ENCODE measurements around the gene PACRG. TPM values are rescaled to one million over a fixed set of nuclear protein-coding genes. Genes with fewer than 3 reads are reported as not detected.

The PACRG gene
- total RNA-seq, 1 donor from 2014 or later, result 1.2 TPM

GRCh38 chr6:162866656-162867055 is 138.9 kb downstream of the PACRG start:
- no peak overlapping the region for H3K4me3 Mint-ChIP-seq (ENCODE audit: unreplicated experiment)
- DNase-seq (ENCODE audit: extremely low spot score, unreplicated experiment), result no peak
- TF ChIP-seq CTCF (IDR thresholded peaks at IDR 0.05), result no peak
- peaks cover 2% of the 10 kb centered on the region for H3K36me3 Mint-ChIP-seq (ENCODE audit: unreplicated experiment)
- no peaks in the 10 kb centered on the region for H3K9me3 Mint-ChIP-seq (ENCODE audit: unreplicated experiment)
- H3K4me1 Mint-ChIP-seq (ENCODE audit: unreplicated experiment), result peaks cover 5% of the 10 kb centered on the region
- H3K27ac Mint-ChIP-seq (ENCODE audit: unreplicated experiment), result no peak overlapping the region
- H3K27me3 Mint-ChIP-seq (ENCODE audit: unreplicated experiment), result peaks cover 3% of the 10 kb centered on the region

- no peaks in the 10 kb centered on the region for H3K9me3 Mint-ChIP-seq (ENCODE audit: unreplicated experiment)
- H3K36me3 Mint-ChIP-seq (ENCODE audit: unreplicated experiment), result peaks cover 2% of the 10 kb centered on the region
- peaks cover 7% of the 10 kb centered on the region for H3K4me1 Mint-ChIP-seq (ENCODE audit: unreplicated experiment)
- no peak overlapping the region for H3K4me3 Mint-ChIP-seq (ENCODE audit: unreplicated experiment)
- TF ChIP-seq CTCF (IDR thresholded peaks at IDR 0.05), result no peak
- DNase-seq (ENCODE audit: extremely low spot score, unreplicated experiment), result no peak
- peaks cover 3% of the 10 kb centered on the region for H3K27me3 Mint-ChIP-seq (ENCODE audit: unreplicated experiment)
- no peak overlapping the region for H3K27ac Mint-ChIP-seq (ENCODE audit: unreplicated experiment)
Observed at GRCh38 chr6:162868397-162868796, 140.6 kb downstream of the PACRG start.

GRCh38 chr6:162871966-162872365 is 144.2 kb downstream of the PACRG start:
- no peak for TF ChIP-seq CTCF (IDR thresholded peaks at IDR 0.05)
- Mint-ChIP-seq H3K4me1 (ENCODE audit: unreplicated experiment) (peaks cover 3% of the 10 kb centered on the region), H3K4me3 (ENCODE audit: unreplicated experiment) (no peak overlapping the region), H3K36me3 (ENCODE audit: unreplicated experiment) (peaks cover 2% of the 10 kb centered on the region), H3K27ac (ENCODE audit: unreplicated experiment) (no peak overlapping the region), H3K27me3 (ENCODE audit: unreplicated experiment) (peaks cover 3% of the 10 kb centered on the region), H3K9me3 (ENCODE audit: unreplicated experiment) (peaks cover 4% of the 10 kb centered on the region)
- no peak for DNase-seq (ENCODE audit: extremely low spot score, unreplicated experiment)

GRCh38 chr6:162873537-162873936 is 145.8 kb downstream of the PACRG start:
- Mint-ChIP-seq H3K27ac (ENCODE audit: unreplicated experiment) (no peak overlapping the region), H3K36me3 (ENCODE audit: unreplicated experiment) (no peaks in the 10 kb centered on the region), H3K4me3 (ENCODE audit: unreplicated experiment) (no peak overlapping the region), H3K4me1 (ENCODE audit: unreplicated experiment) (peaks cover 3% of the 10 kb centered on the region), H3K9me3 (ENCODE audit: unreplicated experiment) (peaks cover 4% of the 10 kb centered on the region), H3K27me3 (ENCODE audit: unreplicated experiment) (peaks cover 3% of the 10 kb centered on the region)
- DNase-seq (ENCODE audit: extremely low spot score, unreplicated experiment), result no peak
- TF ChIP-seq CTCF (IDR thresholded peaks at IDR 0.05), result no peak

- no peak for DNase-seq (ENCODE audit: extremely low spot score, unreplicated experiment)
- TF ChIP-seq CTCF (IDR thresholded peaks at IDR 0.05), result no peak
- H3K4me1 Mint-ChIP-seq (ENCODE audit: unreplicated experiment), result peaks cover 3% of the 10 kb centered on the region
- H3K4me3 Mint-ChIP-seq (ENCODE audit: unreplicated experiment), result no peak overlapping the region
- H3K36me3 Mint-ChIP-seq (ENCODE audit: unreplicated experiment), result no peaks in the 10 kb centered on the region
- peaks cover 4% of the 10 kb centered on the region for H3K9me3 Mint-ChIP-seq (ENCODE audit: unreplicated experiment)
- no peak overlapping the region for H3K27ac Mint-ChIP-seq (ENCODE audit: unreplicated experiment)
- no peaks in the 10 kb centered on the region for H3K27me3 Mint-ChIP-seq (ENCODE audit: unreplicated experiment)
Observed at GRCh38 chr6:162875070-162875469, 147.3 kb downstream of the PACRG start.

All from osteocyte (in vitro differentiated cells).